Measurements from ENCODE around the gene KCNS1.
"Not testable (repeated sequence)": the region's sequence is repeated elsewhere in the genome, so short reads cannot be mapped to it uniquely, and the experiment has no call there.

KCNS1 gene, protein sequence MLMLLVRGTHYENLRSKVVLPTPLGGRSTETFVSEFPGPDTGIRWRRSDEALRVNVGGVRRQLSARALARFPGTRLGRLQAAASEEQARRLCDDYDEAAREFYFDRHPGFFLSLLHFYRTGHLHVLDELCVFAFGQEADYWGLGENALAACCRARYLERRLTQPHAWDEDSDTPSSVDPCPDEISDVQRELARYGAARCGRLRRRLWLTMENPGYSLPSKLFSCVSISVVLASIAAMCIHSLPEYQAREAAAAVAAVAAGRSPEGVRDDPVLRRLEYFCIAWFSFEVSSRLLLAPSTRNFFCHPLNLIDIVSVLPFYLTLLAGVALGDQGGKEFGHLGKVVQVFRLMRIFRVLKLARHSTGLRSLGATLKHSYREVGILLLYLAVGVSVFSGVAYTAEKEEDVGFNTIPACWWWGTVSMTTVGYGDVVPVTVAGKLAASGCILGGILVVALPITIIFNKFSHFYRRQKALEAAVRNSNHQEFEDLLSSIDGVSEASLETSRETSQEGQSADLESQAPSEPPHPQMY

DNA sequence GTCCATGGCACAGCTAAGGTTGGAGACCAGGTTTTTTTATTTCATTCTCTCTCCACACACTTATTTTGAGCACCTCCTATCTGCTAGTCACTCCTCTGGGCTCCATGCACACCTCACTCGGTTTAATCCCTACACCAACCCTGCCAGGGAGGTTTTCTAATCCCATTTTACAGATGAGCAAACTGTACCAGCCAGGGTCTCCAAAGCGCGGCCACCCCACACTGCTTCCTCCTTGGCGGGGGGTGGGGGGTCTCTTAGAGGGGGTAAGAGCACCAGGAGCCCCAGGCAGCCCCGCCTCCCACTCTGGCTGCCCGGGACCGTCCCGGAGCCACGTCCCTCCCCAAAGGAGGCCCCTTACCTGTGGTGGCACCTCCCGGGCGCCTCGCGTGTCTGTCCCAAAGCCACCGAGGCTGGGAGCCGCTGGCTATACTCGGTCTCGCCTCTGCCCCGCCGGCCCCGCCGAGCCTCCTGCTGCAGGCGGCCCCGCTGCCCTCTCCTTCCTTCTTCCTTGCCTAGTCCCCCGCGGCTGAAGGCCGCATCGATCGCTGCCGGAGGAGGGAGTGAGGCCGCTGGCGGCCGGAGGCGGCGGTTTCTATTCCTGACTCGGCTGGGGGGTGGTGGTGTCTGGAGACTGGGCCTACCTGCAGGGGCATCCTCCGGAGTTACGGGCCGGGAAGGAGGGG is at the start of gene KCNS1:
KCNS1 (minus strand) TSS at position 565 of the 683 bp plus-strand sequence. CDS start 1,891 bp downstream, outside the sequence.
- H3K36me3 ChIP-seq: no peaks in the 10 kb centered on the region

DNA sequence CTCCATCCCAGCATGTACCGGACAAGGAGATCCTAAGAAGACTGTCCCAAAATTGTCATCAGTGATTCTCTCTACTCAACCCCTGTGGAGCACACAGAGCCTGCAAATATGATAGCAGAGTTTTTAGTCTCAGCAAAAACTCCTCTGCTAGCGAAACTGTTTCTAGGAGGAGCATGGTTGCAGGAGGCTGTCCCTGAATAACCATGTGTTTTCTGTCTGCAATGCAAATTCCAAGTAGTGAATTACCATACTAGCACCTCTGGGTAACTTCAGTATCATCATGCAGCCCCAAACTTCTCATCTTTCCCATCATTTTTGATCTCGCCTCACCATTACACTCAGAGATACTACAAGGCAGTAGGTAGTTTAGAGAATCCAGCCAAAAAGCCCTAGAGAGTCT is 48.1 kb upstream of the KCNS1 start:
- no peak for DNase-seq
- no peak overlapping the region for H3K27ac ChIP-seq
- no peak overlapping the region for H3K4me3 ChIP-seq (ENCODE audit: low read depth, low read length)
- TF ChIP-seq, protein P1, sequence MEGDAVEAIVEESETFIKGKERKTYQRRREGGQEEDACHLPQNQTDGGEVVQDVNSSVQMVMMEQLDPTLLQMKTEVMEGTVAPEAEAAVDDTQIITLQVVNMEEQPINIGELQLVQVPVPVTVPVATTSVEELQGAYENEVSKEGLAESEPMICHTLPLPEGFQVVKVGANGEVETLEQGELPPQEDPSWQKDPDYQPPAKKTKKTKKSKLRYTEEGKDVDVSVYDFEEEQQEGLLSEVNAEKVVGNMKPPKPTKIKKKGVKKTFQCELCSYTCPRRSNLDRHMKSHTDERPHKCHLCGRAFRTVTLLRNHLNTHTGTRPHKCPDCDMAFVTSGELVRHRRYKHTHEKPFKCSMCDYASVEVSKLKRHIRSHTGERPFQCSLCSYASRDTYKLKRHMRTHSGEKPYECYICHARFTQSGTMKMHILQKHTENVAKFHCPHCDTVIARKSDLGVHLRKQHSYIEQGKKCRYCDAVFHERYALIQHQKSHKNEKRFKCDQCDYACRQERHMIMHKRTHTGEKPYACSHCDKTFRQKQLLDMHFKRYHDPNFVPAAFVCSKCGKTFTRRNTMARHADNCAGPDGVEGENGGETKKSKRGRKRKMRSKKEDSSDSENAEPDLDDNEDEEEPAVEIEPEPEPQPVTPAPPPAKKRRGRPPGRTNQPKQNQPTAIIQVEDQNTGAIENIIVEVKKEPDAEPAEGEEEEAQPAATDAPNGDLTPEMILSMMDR (IDR thresholded peaks at IDR 0.05; ENCODE audit: low read depth, low read length): no peak
- H3K36me3 ChIP-seq: no peaks in the 10 kb centered on the region
- H3K9me3 ChIP-seq (ENCODE audit: severe bottlenecking): no peaks in the 10 kb centered on the region
- no peaks in the 10 kb centered on the region for H3K27me3 ChIP-seq (ENCODE audit: insufficient read depth, low read depth, severe bottlenecking)

More for the DNA sequence above, at the start of gene KCNS1:
- TF ChIP-seq, protein P1 (IDR thresholded peaks at IDR 0.05; ENCODE audit: low read depth, low read length): no peak
- Histone ChIP-seq H3K27ac (no peak within 1 kb of the TSS), H3K27me3 (ENCODE audit: insufficient read depth, low read depth, severe bottlenecking) (peaks cover 19% of the 10 kb centered on the region), H3K9me3 (ENCODE audit: severe bottlenecking) (no peaks in the 10 kb centered on the region), H3K4me3 (ENCODE audit: low read depth, low read length) (no peak within 1 kb of the TSS)
- peak; percentile 28 for DNase-seq

DNA sequence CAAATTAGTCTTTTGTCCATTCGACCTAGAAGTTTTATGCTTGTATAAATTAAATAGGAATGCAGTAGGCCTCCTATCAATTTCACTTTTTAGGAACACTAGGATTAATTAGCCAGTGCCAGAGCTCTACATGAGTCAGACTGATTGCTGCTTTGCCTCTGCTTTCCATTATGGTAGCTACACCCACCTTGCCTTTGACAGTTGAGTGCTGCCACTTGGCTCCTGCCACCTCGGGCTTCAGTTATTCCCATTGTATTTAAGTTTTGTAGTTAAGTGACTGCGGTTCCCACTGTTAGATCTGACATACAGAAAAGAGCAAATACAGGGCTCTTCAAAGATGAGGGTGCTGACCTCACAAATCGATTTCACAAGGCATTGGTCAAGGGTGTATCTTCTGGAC is 39.9 kb upstream of the KCNS1 start:
- no peak overlapping the region for H3K27ac ChIP-seq
- no peaks in the 10 kb centered on the region for H3K36me3 ChIP-seq
- TF ChIP-seq, protein P1 (IDR thresholded peaks at IDR 0.05; ENCODE audit: low read depth, low read length): no peak
- no peak overlapping the region for H3K4me3 ChIP-seq (ENCODE audit: low read depth, low read length)
- H3K27me3 ChIP-seq (ENCODE audit: insufficient read depth, low read depth, severe bottlenecking): no peaks in the 10 kb centered on the region
- no peak for DNase-seq
- H3K9me3 ChIP-seq (ENCODE audit: severe bottlenecking): no peaks in the 10 kb centered on the region

DNA sequence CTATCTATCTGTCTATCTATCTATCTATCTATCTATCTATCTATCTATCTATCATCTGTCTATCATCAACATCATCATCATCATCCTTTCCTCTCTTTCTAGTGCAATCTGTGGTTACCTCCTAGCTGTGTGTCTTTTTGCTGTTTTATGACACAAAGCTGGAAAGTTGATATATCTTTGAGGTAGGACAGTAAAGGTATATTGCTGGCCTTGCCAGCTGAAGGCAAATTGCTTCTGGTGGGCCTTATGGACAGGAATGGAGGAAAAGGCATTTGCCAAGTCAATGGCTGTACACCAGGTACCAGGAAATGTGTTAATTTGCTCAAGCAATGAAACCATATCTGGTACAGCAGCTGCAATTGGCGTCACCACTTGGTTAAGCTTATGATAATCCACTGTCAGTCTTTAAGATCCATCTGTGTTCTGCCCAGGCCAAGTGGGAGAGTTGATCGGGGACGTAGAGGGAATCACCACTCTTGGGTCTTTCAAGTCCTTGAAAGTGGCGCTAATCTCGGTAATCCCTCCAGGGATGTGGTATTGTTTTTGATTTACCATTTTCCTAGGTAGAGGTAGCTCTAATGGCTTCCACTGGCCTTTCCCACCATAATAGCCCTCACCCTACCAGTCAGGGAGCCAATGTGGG is 38.9 kb upstream of the KCNS1 start:
- peak overlapping the region; percentile 18; the same call in 1 of the 2 replicates for H3K27ac ChIP-seq
- not testable (repeated sequence) for H3K27me3 ChIP-seq (ENCODE audit: insufficient read depth, low read depth, severe bottlenecking); H3K4me3 ChIP-seq (ENCODE audit: low read depth, low read length); H3K36me3 ChIP-seq; H3K9me3 ChIP-seq (ENCODE audit: severe bottlenecking)
- DNase-seq: peak; percentile 74

DNA sequence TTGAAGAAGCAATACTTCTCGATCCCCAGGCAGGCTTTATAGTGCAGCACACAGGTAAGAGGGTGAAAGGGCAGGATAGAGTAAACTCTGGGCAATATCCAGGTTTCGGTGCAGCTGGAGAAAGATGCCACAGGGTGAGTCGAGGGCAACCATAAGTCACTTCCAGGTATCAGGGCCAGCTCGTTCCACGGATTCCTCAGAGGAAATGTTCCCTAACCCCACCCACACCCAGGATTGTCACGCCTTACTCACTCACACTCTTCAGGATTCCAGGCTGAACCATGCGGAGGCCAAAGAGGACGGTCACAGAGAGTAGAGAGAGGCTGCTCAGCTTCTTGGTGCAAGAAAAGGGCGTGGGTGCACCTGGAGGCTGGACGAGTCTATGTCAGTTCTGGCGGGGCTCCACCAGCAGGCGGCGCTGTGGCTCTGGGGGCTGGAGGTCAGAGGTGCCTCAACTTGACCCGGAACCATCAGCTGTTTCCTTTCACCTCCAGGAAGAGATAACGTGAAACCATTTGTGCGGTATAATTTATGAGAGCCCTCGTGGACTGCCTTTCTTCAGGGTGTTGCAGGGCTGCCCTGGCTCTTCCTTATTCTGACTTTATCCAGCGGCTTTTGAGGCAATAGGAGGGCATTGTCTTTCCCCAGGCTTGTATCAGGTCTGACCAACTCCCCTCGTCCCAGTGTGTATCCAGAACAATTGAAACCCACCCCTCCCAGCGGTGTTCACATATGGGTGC is 37.8 kb upstream of the KCNS1 start:
- Histone ChIP-seq H3K27ac (peak overlapping the region; percentile 18; the same call in 1 of the 2 replicates), H3K9me3 (ENCODE audit: severe bottlenecking) (no peaks in the 10 kb centered on the region), H3K4me3 (ENCODE audit: low read depth, low read length) (no peak overlapping the region), H3K27me3 (ENCODE audit: insufficient read depth, low read depth, severe bottlenecking) (no peaks in the 10 kb centered on the region), H3K36me3 (no peaks in the 10 kb centered on the region)
- TF ChIP-seq, protein P1 (IDR thresholded peaks at IDR 0.05; ENCODE audit: low read depth, low read length): peak; percentile 91
- peak; percentile 75 for DNase-seq

Data from WERI-Rb-1 (cell line).